Stimulated activated CD4-positive, alpha-beta T cell treated with anti-CD3 and anti-CD28 coated beads, Interleukin-15, amount 100 ng/mL, for 24 hours (primary cell): Measurements from ENCODE around the gene CRACR2A.

Source experiments
- DNase-seq: peaks from one replicate; pipeline ENCODE4 v3.0.0-alpha.2; 2020

Gene CRACR2A

GRCh38 chr12:3646561-3647241, 106.2 kb downstream of the CRACR2A start:
- DNase-seq, result no peak

GRCh38 chr12:3645091-3645490, 107.8 kb downstream of the CRACR2A start:
- DNase-seq, result no peak

GRCh38 chr12:3644104-3644503, 108.8 kb downstream of the CRACR2A start:
- DNase-seq, result no peak

GRCh38 chr12:3641428-3642018, 111.4 kb downstream of the CRACR2A start:
- no peak for DNase-seq

- DNase-seq, result no peak
These were observed 116.6 kb downstream of the CRACR2A start for GRCh38 chr12:3636328-3636727.

GRCh38 chr12:3634348-3634747, 118.6 kb downstream of the CRACR2A start:
- DNase-seq, result no peak

GRCh38 chr12:3633396-3633795, 119.5 kb downstream of the CRACR2A start:
- no peak for DNase-seq

- no peak for DNase-seq
These were observed 120.2 kb downstream of the CRACR2A start for GRCh38 chr12:3632754-3633153.

- DNase-seq, result no peak
These were observed 120.7 kb downstream of the CRACR2A start for GRCh38 chr12:3632256-3632655.

- DNase-seq, result no peak
These were observed 121.2 kb downstream of the CRACR2A start for GRCh38 chr12:3631759-3632158.

- DNase-seq, result no peak
These were observed 121.7 kb downstream of the CRACR2A start for GRCh38 chr12:3631272-3631637.

GRCh38 chr12:3630621-3631271, 122.2 kb downstream of the CRACR2A start:
- DNase-seq, result no peak

GRCh38 chr12:3630111-3630510, 122.8 kb downstream of the CRACR2A start:
- no peak for DNase-seq

- DNase-seq, result no peak
These were observed 123.7 kb downstream of the CRACR2A start for GRCh38 chr12:3629057-3629830.

- no peak for DNase-seq
These were observed 124.3 kb downstream of the CRACR2A start for GRCh38 chr12:3628629-3629028.

- DNase-seq, result no peak
These were observed 125.6 kb downstream of the CRACR2A start for GRCh38 chr12:3627336-3627735.

- DNase-seq, result no peak
These were observed 128.6 kb downstream of the CRACR2A start for GRCh38 chr12:3624273-3624672.

- DNase-seq, result no peak
These were observed 129.9 kb downstream of the CRACR2A start for GRCh38 chr12:3622822-3623690.

GRCh38 chr12:3622021-3622821, 130.7 kb downstream of the CRACR2A start:
- DNase-seq, result no peak

GRCh38 chr12:3620856-3621255, 132.1 kb downstream of the CRACR2A start:
- no peak for DNase-seq

GRCh38 chr12:3617565-3617964, 135.3 kb downstream of the CRACR2A start:
- no peak for DNase-seq

GRCh38 chr12:3615862-3616261, 137.0 kb downstream of the CRACR2A start:
- DNase-seq, result no peak
